Neural progenitor cell (in vitro differentiated cells): Measurements from ENCODE around the gene DAO. TPM values are rescaled to one million over a fixed set of nuclear protein-coding genes. Genes with fewer than 3 reads are reported as not detected.

Source experiments
- DNase-seq: peaks from one replicate; pipeline ENCODE4 v3.0.0-alpha.2; 2016; ENCODE audit warnings: low spot score
- H2AFZ ChIP-seq: fragments of 200-600 bp; sonication (generic); replicated peaks from 2 replicates; pipeline ENCODE4 v1.6.1; 2016; ENCODE audit warnings: antibody characterized with exemption
- H3F3A ChIP-seq: fragments of 200-600 bp; sonication (generic); 2 replicates; pipeline ENCODE4 v1.6.1; 2016; ENCODE audit warnings: antibody characterized with exemption, low read depth
- H3K27ac ChIP-seq: fragments of 200-600 bp; sonication (generic); 2 replicates; pipeline ENCODE4 v1.5.1; 2016; ENCODE audit warnings: mild to moderate bottlenecking
- H3K27me3 ChIP-seq: fragments of 200-600 bp; sonication (generic); 2 replicates; pipeline ENCODE4 v1.6.1; 2016; ENCODE audit warnings: mild to moderate bottlenecking, moderate library complexity
- H3K36me3 ChIP-seq: fragments of 200-600 bp; sonication (generic); 2 replicates; pipeline ENCODE4 v1.5.1; 2016
- H3K4me1 ChIP-seq: fragments of 200-600 bp; sonication (generic); 2 replicates; pipeline ENCODE4 v1.6.1; 2016; ENCODE audit warnings: mixed run types
- H3K4me2 ChIP-seq: fragments of 200-600 bp; sonication (generic); 2 replicates; pipeline ENCODE4 v1.6.1; 2016
- H3K4me3 ChIP-seq: fragments of 200-600 bp; sonication (generic); 2 replicates; pipeline ENCODE4 v1.5.1; 2016
- H3K79me2 ChIP-seq: fragments of 200-600 bp; sonication (generic); 2 replicates; pipeline ENCODE4 v1.6.1; 2016; ENCODE audit warnings: low read depth
- H3K9ac ChIP-seq: fragments of 200-600 bp; sonication (generic); 2 replicates; pipeline ENCODE4 v1.6.1; 2016
- H3K9me3 ChIP-seq: fragments of 200-600 bp; sonication (generic); 2 replicates; pipeline ENCODE4 v1.5.1; 2016; ENCODE audit warnings: low read depth
- H4K20me1 ChIP-seq: fragments of 200-600 bp; sonication (generic); 2 replicates; pipeline ENCODE4 v1.6.1; 2016; ENCODE audit warnings: low read depth
- H3K27ac Mint-ChIP-seq: 3 replicates; pipeline ENCODE4 v1.8.0; 2021; ENCODE audit warnings: mixed read lengths
- H3K27me3 Mint-ChIP-seq: 2 replicates; pipeline ENCODE4 v1.8.0; 2022; ENCODE audit warnings: low read depth, mild to moderate bottlenecking, inconsistent platforms, moderate library complexity, mixed read lengths; ENCODE audit not compliant: insufficient read depth
- H3K36me3 Mint-ChIP-seq: 3 replicates; pipeline ENCODE4 v1.8.0; 2021; ENCODE audit warnings: mixed read lengths
- H3K4me1 Mint-ChIP-seq: 3 replicates; pipeline ENCODE4 v1.8.0; 2021; ENCODE audit warnings: mixed read lengths
- H3K4me3 Mint-ChIP-seq: 3 replicates; pipeline ENCODE4 v1.8.0; 2021; ENCODE audit warnings: mild to moderate bottlenecking, moderate library complexity, mixed read lengths
- H3K9me3 Mint-ChIP-seq: 3 replicates; pipeline ENCODE4 v1.8.0; 2020; ENCODE audit warnings: mixed read lengths
- CTCF ChIP-seq: fragments of 200-600 bp; sonication (generic); IDR thresholded peaks from 2 replicates; pipeline ENCODE4 v1.5.1; 2017; ENCODE audit warnings: antibody characterized with exemption, mild to moderate bottlenecking
- EZH2 ChIP-seq: fragments of 200-600 bp; sonication (generic); IDR thresholded peaks from 2 replicates; pipeline ENCODE4 v1.6.1; 2017; ENCODE audit warnings: antibody characterized with exemption, mild to moderate bottlenecking, moderate library complexity
- EZH2phosphoT487 ChIP-seq: fragments of 200-600 bp; sonication (generic); IDR thresholded peaks from 2 replicates; pipeline ENCODE4 v1.6.1; 2017; ENCODE audit warnings: antibody characterized with exemption
- total RNA-seq: library from RNA; depleted of rRNA; stranded (reverse); fragments of >200 nt; gene quantifications from 2 replicates; pipeline ENCODE4 v1.2.3, GENCODE V29; 2015; ENCODE audit warnings: low replicate concordance

DAO gene
- total RNA-seq, 1 donor from 2014 or later: not detected

- peaks cover 36% of the 10 kb centered on the region for H4K20me1 ChIP-seq
These were observed 43.8 kb upstream of the DAO start for GRCh38 chr12:108835860-108836634.

GRCh38 chr12:108837239-108837638, 42.7 kb upstream of the DAO start:
- Mint-ChIP-seq H3K4me3 (no peak overlapping the region), H3K27me3 (no peaks in the 10 kb centered on the region), H3K4me1 (peaks cover 47% of the 10 kb centered on the region), H3K9me3 (no peaks in the 10 kb centered on the region), H3K36me3 (peaks cover 19% of the 10 kb centered on the region), H3K27ac (no peak overlapping the region)
- no peak for TF ChIP-seq EZH2phosphoT487
- no peak for TF ChIP-seq EZH2
- TF ChIP-seq CTCF: no peak
- H4K20me1 ChIP-seq: peaks cover 37% of the 10 kb centered on the region
- no peaks in the 10 kb centered on the region for H3K9me3 ChIP-seq
- no peaks in the 10 kb centered on the region for H3K27me3 ChIP-seq
- no peak overlapping the region for H2AFZ ChIP-seq
- no peaks in the 10 kb centered on the region for H3K79me2 ChIP-seq
- peaks cover 21% of the 10 kb centered on the region for H3K4me1 ChIP-seq
- DNase-seq: no peak
- no peak overlapping the region for H3K9ac ChIP-seq
- no peaks in the 10 kb centered on the region for H3K36me3 ChIP-seq
- H3K27ac ChIP-seq: no peak overlapping the region
- H3K4me2 ChIP-seq: no peak overlapping the region
- H3K4me3 ChIP-seq: no peak overlapping the region
- H3F3A ChIP-seq: peaks cover 9% of the 10 kb centered on the region

More at GRCh38 chr12:108835860-108836634, 43.8 kb upstream of the DAO start:
- Histone ChIP-seq H2AFZ (no peak overlapping the region), H3K36me3 (no peaks in the 10 kb centered on the region), H3K4me3 (no peak overlapping the region), H3K4me2 (no peak overlapping the region), H3K9me3 (no peaks in the 10 kb centered on the region), H3K79me2 (no peaks in the 10 kb centered on the region), H3F3A (peaks cover 9% of the 10 kb centered on the region), H3K4me1 (peaks cover 17% of the 10 kb centered on the region), H3K9ac (no peak overlapping the region), H3K27ac (no peak overlapping the region), H3K27me3 (no peaks in the 10 kb centered on the region)
- no peak for DNase-seq
- peaks cover 27% of the 10 kb centered on the region for H3K36me3 Mint-ChIP-seq
- H3K27ac Mint-ChIP-seq: no peak overlapping the region
- peaks cover 2% of the 10 kb centered on the region for H3K27me3 Mint-ChIP-seq
- TF ChIP-seq EZH2 (no peak), CTCF (no peak), EZH2phosphoT487 (no peak)
- no peaks in the 10 kb centered on the region for H3K9me3 Mint-ChIP-seq
- H3K4me1 Mint-ChIP-seq: peaks cover 46% of the 10 kb centered on the region
- H3K4me3 Mint-ChIP-seq: no peak overlapping the region

GRCh38 chr12:108837680-108838079, 42.2 kb upstream of the DAO start:
- Histone ChIP-seq H3K4me3 (no peak overlapping the region), H3K27ac (no peak overlapping the region), H3K9ac (no peak overlapping the region), H3K9me3 (no peaks in the 10 kb centered on the region), H3K36me3 (no peaks in the 10 kb centered on the region), H3K79me2 (no peaks in the 10 kb centered on the region), H3K4me2 (no peak overlapping the region), H2AFZ (no peak overlapping the region), H3K27me3 (no peaks in the 10 kb centered on the region), H3K4me1 (peaks cover 21% of the 10 kb centered on the region), H3F3A (peaks cover 9% of the 10 kb centered on the region), H4K20me1 (peaks cover 37% of the 10 kb centered on the region)
- TF ChIP-seq CTCF: no peak
- no peak for TF ChIP-seq EZH2
- TF ChIP-seq EZH2phosphoT487: no peak
- no peak overlapping the region for H3K27ac Mint-ChIP-seq
- no peaks in the 10 kb centered on the region for H3K9me3 Mint-ChIP-seq
- H3K4me3 Mint-ChIP-seq: no peak overlapping the region
- peaks cover 46% of the 10 kb centered on the region for H3K4me1 Mint-ChIP-seq
- peaks cover 19% of the 10 kb centered on the region for H3K36me3 Mint-ChIP-seq
- no peaks in the 10 kb centered on the region for H3K27me3 Mint-ChIP-seq
- DNase-seq: no peak
